Measurements from ENCODE around the gene CDX2.

- peak; percentile 65 to 80 for TF ChIP-seq CTCF (conservative IDR thresholded peaks at IDR 0.05; ENCODE audit: low read depth in 2 of 2)
- TF ChIP-seq ETS1 (IDR thresholded peaks at IDR 0.05), result no peak
- peak; percentile 70 for TF ChIP-seq EZH2phosphoT487 (IDR thresholded peaks at IDR 0.05; ENCODE audit: unreplicated experiment)
- TF ChIP-seq ZNF462 (CRISPR knock-in tag; IDR thresholded peaks at IDR 0.05), result no peak
- TF ChIP-seq POLR2AphosphoS5 (IDR thresholded peaks at IDR 0.05; ENCODE audit: low read depth), result no peak
- peak; percentile 84 for TF ChIP-seq EZH2 (IDR thresholded peaks at IDR 0.05; ENCODE audit: low read depth, unreplicated experiment)
- no peak for TF ChIP-seq REST (IDR thresholded peaks at IDR 0.05; ENCODE audit: unreplicated experiment)
- no peak for TF ChIP-seq CREB1 (CRISPR knock-in tag; IDR thresholded peaks at IDR 0.05; ENCODE audit: low read depth)
- TF ChIP-seq ZNF331 (CRISPR knock-in tag; IDR thresholded peaks at IDR 0.05; ENCODE audit: low read depth), result no peak
- no peak for TF ChIP-seq JUNB (IDR thresholded peaks at IDR 0.05; ENCODE audit: unreplicated experiment)
- no peak for TF ChIP-seq NANOG (IDR thresholded peaks at IDR 0.05; ENCODE audit: borderline replicate concordance)
These were observed 8.5 kb downstream of the CDX2 start for GRCh38 chr13:27960362-27961226.
